Aorta (tissue), 5 donors: Measurements from ENCODE around the gene FAM83F. TPM values are rescaled to one million over a fixed set of nuclear protein-coding genes. Genes with fewer than 3 reads are reported as not detected.

Experiments
- ATAC-seq: fragments of 200-7000 bp; cut with Tn5 transposase; one replicate; pipeline ENCODE4 v1.9.1; 2022; ENCODE audit warnings: moderate library complexity; ENCODE audit not compliant: low FRiP score
- DNase-seq, 2 donors: peaks; one replicate each; pipeline ENCODE4 v3.0.0-alpha.2; 2020
- H3K27ac ChIP-seq, 2 donors: one replicate each; pipeline ENCODE4 v1.5.1; 2013; ENCODE audit warnings: low read length in 2 of 2, mild to moderate bottlenecking in 2 of 2, moderate library complexity in 2 of 2, control low read depth in 1 of 2, inconsistent platforms in 1 of 2, low read depth in 1 of 2
- H3K27me3 ChIP-seq, 2 donors: one replicate each; pipeline ENCODE4 v1.6.1; 2013; ENCODE audit warnings: control low read depth in 1 of 2, low read length in 1 of 2, mild to moderate bottlenecking in 1 of 2, moderate library complexity in 1 of 2; ENCODE audit not compliant: insufficient read depth in 2 of 2, control insufficient read depth in 1 of 2
- H3K36me3 ChIP-seq, 2 donors: one replicate each; pipeline ENCODE4 v1.6.1; 2013; ENCODE audit warnings: control low read depth in 1 of 2, low read length in 1 of 2, mild to moderate bottlenecking in 1 of 2; ENCODE audit not compliant: insufficient read depth in 2 of 2, control insufficient read depth in 1 of 2
- H3K4me1 ChIP-seq, 2 donors: one replicate each; pipeline ENCODE4 v1.6.1; 2013; ENCODE audit warnings: low read length in 2 of 2, control low read depth in 1 of 2, mild to moderate bottlenecking in 1 of 2, moderate library complexity in 1 of 2; ENCODE audit not compliant: insufficient read depth in 2 of 2, control insufficient read depth in 1 of 2
- H3K4me3 ChIP-seq, 2 donors: one replicate each; pipeline ENCODE4 v1.5.1; 2013; ENCODE audit warnings: low read length in 2 of 2, control low read depth in 1 of 2, mild to moderate bottlenecking in 1 of 2
- H3K9me3 ChIP-seq: one replicate; pipeline ENCODE4 v1.6.1; 2013; ENCODE audit warnings: mild to moderate bottlenecking, low read length; ENCODE audit not compliant: control insufficient read depth
- WGBS, 2 donors: extraction: QIAGEN DNeasy Blood & Tissue Kit; methylation state at CpG; one replicate each; pipeline ENCODE4 v1.1.7; 2013; 5-methylcytosine and 5-hydroxymethylcytosine counted together
- intact Hi-C, 2 donors: fragments of 100-400 bp; cut with DNase I; formaldehyde crosslinking; loops; one replicate each; pipeline versions ENCODE4 v1.14.2 to v1.15.0; 2022
- polyA plus RNA-seq, 2 donors: library from polyadenylated mRNA; stranded (reverse); fragments of 200-250 nt; gene quantifications; one replicate each; pipeline ENCODE4 v1.2.3, GENCODE V29; 2013
- total RNA-seq, 2 donors: library from RNA; stranded (reverse); fragmentation: NEBNext Ultra II Directional; extraction: Animal tissue kit (Norgen Biotek cat#: 25700); gene quantifications; one replicate each; pipeline ENCODE4 v1.2.1, GENCODE V29; 2021
- donor health status: healthy with polysubstance abuse.
- donor health status: Bipolar disorder and iron deficiency.
- donor health status: DM: no; HTN: no; CAD: no.
- donor health status: DM: no; HTN: no; CAD: no.
- donor health status: DM: yes; HTN: yes; CAD: no.

The FAM83F gene
- total and polyA plus RNA-seq, 4 donors = 0.15 to 0.88 (median 0.84) TPM; not detected in 1

- Histone ChIP-seq H3K27me3 (no peaks in the 10 kb centered on the region), H3K4me1 (no peaks in the 10 kb centered on the region), H3K27ac (no peak overlapping the region), H3K36me3 (no peaks in the 10 kb centered on the region), H3K4me3 (no peak overlapping the region), H3K9me3 (no peaks in the 10 kb centered on the region)
- intact Hi-C loops = no loop called here
- WGBS, 2 donors = 67 to 79% methylated on average over 2 of the region's 2 CpGs
- ATAC-seq (no peak), DNase-seq (no peak)
Measured at GRCh38 chr22:39953101-39953500, 41.7 kb upstream of the FAM83F start.

GRCh38 chr22:39954584-39955055 lies 40.1 kb upstream of the FAM83F start:
- no peak overlapping the region for H3K27ac ChIP-seq
- no peaks in the 10 kb centered on the region for H3K4me1 ChIP-seq
- ATAC-seq = no peak
- DNase-seq = no peak
- intact Hi-C loops = no loop called here
- no peaks in the 10 kb centered on the region for H3K36me3 ChIP-seq
- H3K27me3 ChIP-seq = no peaks in the 10 kb centered on the region
- 90 to 94% methylated on average over 4 of the region's 4 CpGs for WGBS, 2 donors
- no peaks in the 10 kb centered on the region for H3K9me3 ChIP-seq
- H3K4me3 ChIP-seq = no peak overlapping the region

- no peak for DNase-seq
- Histone ChIP-seq H3K4me1 (no peaks in the 10 kb centered on the region), H3K27ac (no peak overlapping the region), H3K27me3 (no peaks in the 10 kb centered on the region), H3K36me3 (no peaks in the 10 kb centered on the region), H3K4me3 (no peak overlapping the region), H3K9me3 (no peaks in the 10 kb centered on the region)
- WGBS, 2 donors = 89 to 96% methylated on average over 2 of the region's 2 CpGs
- intact Hi-C loops = no loop called here
- ATAC-seq = no peak
Measured at GRCh38 chr22:39955675-39956074, 39.1 kb upstream of the FAM83F start.

- Histone ChIP-seq H3K4me1 (no peaks in the 10 kb centered on the region), H3K4me3 (no peak overlapping the region), H3K27me3 (no peaks in the 10 kb centered on the region), H3K9me3 (no peaks in the 10 kb centered on the region), H3K27ac (no peak overlapping the region), H3K36me3 (no peaks in the 10 kb centered on the region)
- no peak for ATAC-seq
- intact Hi-C loops = no loop called here
- WGBS, 2 donors = 56 to 59% methylated on average over 10 of the region's 10 CpGs
- DNase-seq = no peak
Measured at GRCh38 chr22:39956932-39957664, 37.7 kb upstream of the FAM83F start.

- Histone ChIP-seq H3K27ac (no peak overlapping the region), H3K9me3 (no peaks in the 10 kb centered on the region), H3K4me3 (no peak overlapping the region), H3K27me3 (no peaks in the 10 kb centered on the region), H3K4me1 (no peaks in the 10 kb centered on the region), H3K36me3 (no peaks in the 10 kb centered on the region)
- DNase-seq = no peak
- ATAC-seq = no peak
- intact Hi-C loops = no loop called here
- WGBS, 2 donors = 80 to 81% methylated on average over 8 of the region's 8 CpGs
Measured at GRCh38 chr22:39958009-39958711, 36.6 kb upstream of the FAM83F start.

- no peak overlapping the region for H3K27ac ChIP-seq
- intact Hi-C loops = no loop called here
- ATAC-seq (no peak), DNase-seq (no peak)
- H3K4me1 ChIP-seq = no peaks in the 10 kb centered on the region
- H3K9me3 ChIP-seq = no peaks in the 10 kb centered on the region
- no peak overlapping the region for H3K4me3 ChIP-seq
- WGBS, 2 donors = 70% methylated on average over 11 of the region's 11 CpGs
- H3K27me3 ChIP-seq = no peaks in the 10 kb centered on the region
- no peaks in the 10 kb centered on the region for H3K36me3 ChIP-seq
Measured at GRCh38 chr22:39958949-39959639, 35.7 kb upstream of the FAM83F start.

- no peak for DNase-seq
- H3K4me1 ChIP-seq = no peaks in the 10 kb centered on the region
- no peak within 1 kb of the TSS for H3K27ac ChIP-seq
- no peaks in the 10 kb centered on the region for H3K36me3 ChIP-seq
- no peak within 1 kb of the TSS for H3K4me3 ChIP-seq
- intact Hi-C loops = loop anchor here in 1 of 2 donors (1.0 kb wide), 1 partner anchor 15 kb away; no protein-coding TSS in a partner anchor
- no peaks in the 10 kb centered on the region for H3K9me3 ChIP-seq
- H3K27me3 ChIP-seq = no peaks in the 10 kb centered on the region
- ATAC-seq = no peak
- WGBS, 2 donors = 44 to 55% methylated on average over 13 to 14 of the region's 14 CpGs
Measured at GRCh38 chr22:39959640-39960447, 34.9 kb upstream of the FAM83F start, which contains the start of gene TMA7B. TMA7B (plus strand) TSS chr22:39960397; CDS start chr22:39964375, 3,978 bp downstream.
